ENCODE data around the gene ZEB1.

GRCh38 chr10:31296754-31297153, 22.3 kb upstream of the ZEB1 start:
- TF ChIP-seq CTCF (IDR thresholded peaks at IDR 0.05): no peak
- TF ChIP-seq POLR2A (IDR thresholded peaks at IDR 0.05): no peak
- no peak for TF ChIP-seq POLR2AphosphoS5 (IDR thresholded peaks at IDR 0.05; ENCODE audit: insufficient read depth in 1 of 2, low read depth in 1 of 2)

Data from vagina (tissue), 2 donors.